ENCODE measurements around the gene TTL. TPM values are rescaled to one million over a fixed set of nuclear protein-coding genes. Genes with fewer than 3 reads are reported as not detected.
"Not testable (repeated sequence)": the region's sequence is repeated elsewhere in the genome, so short reads cannot be mapped to it uniquely, and the experiment has no call there.

The TTL gene
- total RNA-seq, 1 donor from 2014 or later = 126 TPM

DNA sequence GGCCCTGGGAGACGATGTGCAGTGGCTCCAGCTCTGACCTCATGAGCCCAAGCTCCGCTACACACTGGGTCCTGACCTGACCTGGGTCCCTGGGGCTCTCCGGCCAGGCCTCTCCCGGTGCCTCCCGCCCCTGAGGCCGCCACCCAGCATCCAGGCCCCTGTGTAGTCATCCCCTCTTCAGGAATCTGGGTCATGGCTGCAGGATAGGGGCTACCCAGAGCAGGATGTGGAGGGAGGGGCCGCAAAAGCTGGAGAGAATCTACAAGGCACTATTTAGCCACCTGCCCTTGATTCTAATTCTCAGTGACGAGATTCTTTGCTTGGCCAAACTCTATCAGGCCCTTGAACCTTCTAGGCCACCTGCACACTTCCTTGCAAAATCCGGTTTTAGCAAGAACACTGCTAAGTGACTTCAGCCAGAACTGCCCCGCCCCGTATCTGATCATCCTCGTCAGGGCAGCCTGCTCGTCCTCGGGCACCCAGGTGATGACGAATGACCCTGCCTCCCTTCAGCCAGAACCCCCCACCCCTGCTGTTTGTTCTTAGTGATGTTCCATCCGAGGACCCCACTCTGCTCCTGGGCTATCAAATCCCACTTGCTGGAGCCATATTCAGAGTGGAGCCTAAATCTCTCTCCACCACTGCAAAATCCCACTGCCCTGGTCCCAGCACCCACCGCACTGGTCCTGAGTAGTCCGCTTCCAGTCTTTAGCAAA, 46.1 kb upstream of the TTL start:
- H3K27ac Mint-ChIP-seq (ENCODE audit: unreplicated experiment); H3K9me3 Mint-ChIP-seq (ENCODE audit: unreplicated experiment); H3K36me3 Mint-ChIP-seq (ENCODE audit: unreplicated experiment); H3K27me3 Mint-ChIP-seq (ENCODE audit: unreplicated experiment); DNase-seq: not testable (repeated sequence)
- Mint-ChIP-seq H3K4me3 (ENCODE audit: unreplicated experiment) (peak overlapping the region; percentile 26), H3K4me1 (ENCODE audit: low read depth, unreplicated experiment) (peaks cover 12% of the 10 kb centered on the region)

GRCh38 chr2:112436993-112437392, 45.0 kb upstream of the TTL start:
- not testable (repeated sequence) for DNase-seq; H3K27ac Mint-ChIP-seq (ENCODE audit: unreplicated experiment); H3K36me3 Mint-ChIP-seq (ENCODE audit: unreplicated experiment); H3K9me3 Mint-ChIP-seq (ENCODE audit: unreplicated experiment); H3K27me3 Mint-ChIP-seq (ENCODE audit: unreplicated experiment); H3K4me3 Mint-ChIP-seq (ENCODE audit: unreplicated experiment)
- H3K4me1 Mint-ChIP-seq (ENCODE audit: low read depth, unreplicated experiment) = peaks cover 12% of the 10 kb centered on the region

DNA sequence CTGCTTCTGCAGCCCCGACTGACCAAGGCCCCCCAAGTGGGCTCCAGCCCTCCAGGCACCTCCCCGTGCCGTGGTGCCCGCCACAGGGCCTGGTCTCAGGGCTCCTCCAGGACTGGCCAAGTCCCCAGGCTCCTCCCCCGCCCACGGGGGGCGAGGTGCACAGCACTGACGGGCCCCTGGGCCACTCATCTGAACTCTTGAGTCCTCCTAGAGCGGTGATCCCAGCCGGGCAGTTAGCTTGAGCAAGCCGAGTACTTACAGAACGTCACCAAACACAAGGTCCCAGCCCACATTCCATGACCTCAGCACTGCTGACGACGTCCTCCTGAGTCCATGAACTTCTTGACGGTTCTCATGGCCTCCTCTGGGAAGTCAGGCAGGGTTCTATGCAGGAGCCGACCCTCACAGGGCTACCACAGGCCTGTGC, 44.5 kb upstream of the TTL start:
- not testable (repeated sequence) for H3K36me3 Mint-ChIP-seq (ENCODE audit: unreplicated experiment); DNase-seq; H3K27ac Mint-ChIP-seq (ENCODE audit: unreplicated experiment); H3K9me3 Mint-ChIP-seq (ENCODE audit: unreplicated experiment); H3K4me3 Mint-ChIP-seq (ENCODE audit: unreplicated experiment); H3K27me3 Mint-ChIP-seq (ENCODE audit: unreplicated experiment)
- H3K4me1 Mint-ChIP-seq (ENCODE audit: low read depth, unreplicated experiment) = peaks cover 12% of the 10 kb centered on the region

DNA sequence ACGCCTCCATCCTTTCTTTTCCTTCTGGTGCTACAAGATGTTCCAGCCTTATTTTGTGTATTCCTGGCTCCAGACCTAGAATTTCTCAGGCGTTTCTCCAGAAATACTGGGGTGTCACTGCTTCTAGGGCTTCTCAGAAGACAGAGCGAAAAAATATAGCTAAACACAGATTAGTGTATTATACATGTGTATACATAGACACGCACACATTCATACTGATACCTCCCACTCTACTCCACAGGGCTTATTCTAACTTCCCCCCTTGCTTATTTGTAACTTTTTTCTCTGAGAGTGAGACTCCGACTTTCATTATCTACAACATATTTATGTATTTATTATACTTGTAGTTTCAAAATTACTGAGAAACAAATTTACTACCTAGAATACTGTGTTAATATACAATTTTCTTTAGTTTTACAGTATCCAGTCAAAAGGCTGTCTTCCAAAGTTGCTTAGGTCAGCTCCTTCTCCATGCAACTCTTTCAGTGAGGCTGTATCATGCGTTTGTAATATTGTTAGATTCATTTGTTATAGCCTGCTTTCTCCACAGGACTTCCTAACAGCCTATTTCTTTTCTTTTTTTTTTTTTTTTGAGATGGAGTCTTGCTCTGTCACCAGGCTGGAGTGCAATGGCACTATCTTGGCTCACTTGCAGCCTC, 43.2 kb upstream of the TTL start:
- not testable (repeated sequence) for H3K9me3 Mint-ChIP-seq (ENCODE audit: unreplicated experiment); H3K27ac Mint-ChIP-seq (ENCODE audit: unreplicated experiment); H3K36me3 Mint-ChIP-seq (ENCODE audit: unreplicated experiment); H3K27me3 Mint-ChIP-seq (ENCODE audit: unreplicated experiment); H3K4me1 Mint-ChIP-seq (ENCODE audit: low read depth, unreplicated experiment); DNase-seq; H3K4me3 Mint-ChIP-seq (ENCODE audit: unreplicated experiment)

GRCh38 chr2:112444256-112444655, 37.7 kb upstream of the TTL start:
- not testable (repeated sequence) for DNase-seq; H3K36me3 Mint-ChIP-seq (ENCODE audit: unreplicated experiment); H3K4me1 Mint-ChIP-seq (ENCODE audit: low read depth, unreplicated experiment); H3K4me3 Mint-ChIP-seq (ENCODE audit: unreplicated experiment); H3K27me3 Mint-ChIP-seq (ENCODE audit: unreplicated experiment); H3K27ac Mint-ChIP-seq (ENCODE audit: unreplicated experiment); H3K9me3 Mint-ChIP-seq (ENCODE audit: unreplicated experiment)

DNA sequence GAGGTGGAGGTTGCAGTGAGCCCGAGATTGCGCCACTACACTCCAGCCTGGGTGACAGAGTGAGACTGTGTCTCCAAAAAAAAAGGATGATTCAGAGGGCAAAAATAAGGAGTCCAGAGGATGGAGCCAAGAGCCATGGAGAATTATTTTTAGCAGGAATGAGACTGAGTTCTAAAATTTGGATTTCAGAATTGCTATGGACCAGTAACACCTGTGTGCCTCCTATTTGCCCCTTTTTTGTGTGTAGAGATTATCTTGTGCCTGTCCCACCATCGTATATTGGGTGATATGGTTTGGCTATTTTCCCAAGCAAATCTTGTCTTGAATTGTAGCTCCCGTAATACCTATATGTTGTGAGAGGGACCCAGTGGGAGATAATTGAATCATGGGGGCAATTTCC, 32.1 kb upstream of the TTL start:
- Mint-ChIP-seq H3K9me3 (ENCODE audit: unreplicated experiment) (peaks cover 2% of the 10 kb centered on the region), H3K4me1 (ENCODE audit: low read depth, unreplicated experiment) (no peaks in the 10 kb centered on the region), H3K27ac (ENCODE audit: unreplicated experiment) (no peak overlapping the region), H3K27me3 (ENCODE audit: unreplicated experiment) (no peaks in the 10 kb centered on the region), H3K36me3 (ENCODE audit: unreplicated experiment) (no peaks in the 10 kb centered on the region), H3K4me3 (ENCODE audit: unreplicated experiment) (no peak overlapping the region)
- no peak for TF ChIP-seq CTCF (IDR thresholded peaks at IDR 0.05; ENCODE audit: partially characterized antibody, unreplicated experiment)
- no peak for DNase-seq

GRCh38 chr2:112451317-112451716, 30.6 kb upstream of the TTL start:
- Mint-ChIP-seq H3K9me3 (ENCODE audit: unreplicated experiment) (peaks cover 2% of the 10 kb centered on the region), H3K4me3 (ENCODE audit: unreplicated experiment) (no peak overlapping the region), H3K4me1 (ENCODE audit: low read depth, unreplicated experiment) (no peaks in the 10 kb centered on the region), H3K36me3 (ENCODE audit: unreplicated experiment) (no peaks in the 10 kb centered on the region), H3K27ac (ENCODE audit: unreplicated experiment) (no peak overlapping the region), H3K27me3 (ENCODE audit: unreplicated experiment) (no peaks in the 10 kb centered on the region)
- TF ChIP-seq CTCF (IDR thresholded peaks at IDR 0.05; ENCODE audit: partially characterized antibody, unreplicated experiment) = no peak
- no peak for DNase-seq
